GM06990 (cell line): ENCODE data around the gene STXBP2.

Experiments
- DNase-seq: peaks from one replicate; pipeline ENCODE4 v3.0.0-alpha.2; 2011; ENCODE audit not compliant: insufficient read length; ENCODE audit errors: extremely low read depth
- H3K27me3 ChIP-seq: replicated peaks from 2 replicates; pipeline ENCODE4 v1.6.0; 2011; ENCODE audit warnings: low read length; ENCODE audit not compliant: control insufficient read depth, insufficient read depth
- H3K36me3 ChIP-seq: 2 replicates; pipeline ENCODE4 v1.5.1; 2011; ENCODE audit warnings: low read length; ENCODE audit not compliant: control insufficient read depth, insufficient read depth
- H3K4me3 ChIP-seq: replicated peaks from 2 replicates; pipeline ENCODE4 v1.5.1; 2011; ENCODE audit warnings: low read depth, mild to moderate bottlenecking, control low read depth, low read length
- CTCF ChIP-seq: IDR thresholded peaks from 2 replicates; pipeline ENCODE4 v1.5.1; 2011; ENCODE audit warnings: low read length, control low read depth, mild to moderate bottlenecking, inconsistent platforms; ENCODE audit not compliant: insufficient read depth, poor library complexity, severe bottlenecking

The STXBP2 gene

GRCh38 chr19:7680606-7681339, 43.9 kb downstream of the STXBP2 start, which contains the start of gene TRAPPC5:
TSS of gene TRAPPC5 (plus strand) at chr19:7680833. CDS start at chr19:7682254, 1,421 bp downstream.
- DNase-seq, result peak; percentile 87
- peak within 1 kb of the TSS; percentile 94 for H3K4me3 ChIP-seq
- peaks cover 8% of the 10 kb centered on the region for H3K36me3 ChIP-seq
- TF ChIP-seq CTCF, result peak; percentile 33
- H3K27me3 ChIP-seq, result no peaks in the 10 kb centered on the region

GRCh38 chr19:7681340-7682174, 44.6 kb downstream of the STXBP2 start:
- peak; percentile 75 for TF ChIP-seq CTCF
- H3K4me3 ChIP-seq, result peak overlapping the region; percentile 94
- H3K36me3 ChIP-seq, result peaks cover 8% of the 10 kb centered on the region
- DNase-seq, result peak; percentile 76
- H3K27me3 ChIP-seq, result no peaks in the 10 kb centered on the region

- no peak for DNase-seq
- H3K4me3 ChIP-seq, result peak overlapping the region; percentile 94
- H3K27me3 ChIP-seq, result no peaks in the 10 kb centered on the region
- TF ChIP-seq CTCF, result no peak
- H3K36me3 ChIP-seq, result peaks cover 8% of the 10 kb centered on the region
Observed at GRCh38 chr19:7682175-7682855, 45.4 kb downstream of the STXBP2 start.

- no peak for TF ChIP-seq CTCF
- no peaks in the 10 kb centered on the region for H3K27me3 ChIP-seq
- no peak overlapping the region for H3K4me3 ChIP-seq
- H3K36me3 ChIP-seq, result peaks cover 28% of the 10 kb centered on the region
- no peak for DNase-seq
Observed at GRCh38 chr19:7685546-7686445, 48.9 kb downstream of the STXBP2 start.

- Histone ChIP-seq H3K36me3 (peaks cover 35% of the 10 kb centered on the region), H3K27me3 (no peaks in the 10 kb centered on the region), H3K4me3 (no peak overlapping the region)
- no peak for DNase-seq
- TF ChIP-seq CTCF, result no peak
Observed at GRCh38 chr19:7687177-7687576, 50.3 kb downstream of the STXBP2 start.
